ENCODE data around the gene ZMPSTE24.
"Not testable (repeated sequence)": the region's sequence is repeated elsewhere in the genome, so short reads cannot be mapped to it uniquely, and the experiment has no call there.

ZMPSTE24 gene

DNA sequence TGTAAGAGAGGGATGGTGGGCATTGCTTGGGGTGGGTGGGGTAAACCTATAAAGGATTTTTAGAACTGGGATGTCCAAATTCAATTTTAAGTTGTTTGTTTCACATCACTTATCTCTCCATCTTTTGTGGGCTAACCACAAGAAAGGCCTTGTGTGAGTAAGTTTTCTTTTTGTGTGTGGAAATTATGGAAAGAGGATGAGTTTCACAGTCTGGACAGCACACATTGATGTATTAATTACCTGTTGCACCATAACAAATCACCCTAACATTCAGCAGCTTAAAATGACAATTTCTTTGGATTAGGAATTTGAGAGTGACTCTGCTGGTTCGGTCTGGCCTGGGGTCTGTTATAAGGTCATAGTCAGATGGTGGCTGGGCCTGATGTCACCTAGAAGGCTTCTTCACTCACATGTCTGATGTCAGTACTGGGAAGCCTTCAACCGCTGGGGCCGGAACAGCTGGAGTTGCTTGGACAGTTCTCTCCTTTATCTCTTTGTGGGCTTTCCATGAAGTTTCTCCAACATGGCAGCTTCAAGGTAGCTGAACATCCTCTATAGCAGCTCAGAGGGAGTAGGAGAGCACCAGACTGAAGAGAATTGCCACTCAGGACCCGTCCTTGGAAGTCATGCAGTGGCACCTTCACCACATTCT, 61.1 kb downstream of the ZMPSTE24 start:
- Histone ChIP-seq H3K27me3 (ENCODE audit: insufficient read depth, poor library complexity, severe bottlenecking) (peaks cover 24% of the 10 kb centered on the region), H3K4me3 (ENCODE audit: severe bottlenecking) (no peak overlapping the region), H3K27ac (ENCODE audit: poor library complexity, severe bottlenecking) (no peak overlapping the region), H3K9me3 (ENCODE audit: severe bottlenecking) (no peaks in the 10 kb centered on the region), H3K36me3 (ENCODE audit: low read depth) (no peaks in the 10 kb centered on the region), H3K4me1 (ENCODE audit: insufficient read depth, poor library complexity, severe bottlenecking) (no peaks in the 10 kb centered on the region)
- DNase-seq (ENCODE audit: low spot score) (no peak), ATAC-seq (ENCODE audit: low read depth) (no peak)
- TF ChIP-seq, protein P1, sequence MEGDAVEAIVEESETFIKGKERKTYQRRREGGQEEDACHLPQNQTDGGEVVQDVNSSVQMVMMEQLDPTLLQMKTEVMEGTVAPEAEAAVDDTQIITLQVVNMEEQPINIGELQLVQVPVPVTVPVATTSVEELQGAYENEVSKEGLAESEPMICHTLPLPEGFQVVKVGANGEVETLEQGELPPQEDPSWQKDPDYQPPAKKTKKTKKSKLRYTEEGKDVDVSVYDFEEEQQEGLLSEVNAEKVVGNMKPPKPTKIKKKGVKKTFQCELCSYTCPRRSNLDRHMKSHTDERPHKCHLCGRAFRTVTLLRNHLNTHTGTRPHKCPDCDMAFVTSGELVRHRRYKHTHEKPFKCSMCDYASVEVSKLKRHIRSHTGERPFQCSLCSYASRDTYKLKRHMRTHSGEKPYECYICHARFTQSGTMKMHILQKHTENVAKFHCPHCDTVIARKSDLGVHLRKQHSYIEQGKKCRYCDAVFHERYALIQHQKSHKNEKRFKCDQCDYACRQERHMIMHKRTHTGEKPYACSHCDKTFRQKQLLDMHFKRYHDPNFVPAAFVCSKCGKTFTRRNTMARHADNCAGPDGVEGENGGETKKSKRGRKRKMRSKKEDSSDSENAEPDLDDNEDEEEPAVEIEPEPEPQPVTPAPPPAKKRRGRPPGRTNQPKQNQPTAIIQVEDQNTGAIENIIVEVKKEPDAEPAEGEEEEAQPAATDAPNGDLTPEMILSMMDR (IDR thresholded peaks at IDR 0.05; ENCODE audit: poor library complexity, severe bottlenecking): no peak

DNA sequence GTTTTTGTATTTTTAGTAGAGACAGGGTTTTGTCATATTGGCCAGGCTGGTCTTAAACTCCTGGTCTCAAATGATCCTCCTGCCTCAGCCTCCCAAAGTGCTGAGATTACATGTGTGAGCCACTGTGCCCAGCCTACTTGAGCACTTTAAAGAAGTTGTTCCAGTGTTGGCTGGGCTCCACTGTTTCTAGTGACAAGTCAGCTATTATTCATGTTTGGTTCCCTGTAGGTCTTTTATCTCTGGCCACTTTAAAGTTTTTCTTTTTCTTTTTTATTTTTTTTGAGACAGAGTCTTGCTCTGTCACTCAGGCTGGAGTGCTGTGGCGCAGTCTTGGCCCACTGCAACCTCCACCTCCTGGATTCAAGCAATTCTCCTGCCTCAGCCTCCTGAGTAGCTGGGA, 73.4 kb downstream of the ZMPSTE24 start:
- not testable (repeated sequence) for H3K27ac ChIP-seq (ENCODE audit: poor library complexity, severe bottlenecking); H3K9me3 ChIP-seq (ENCODE audit: severe bottlenecking); ATAC-seq (ENCODE audit: low read depth); H3K27me3 ChIP-seq (ENCODE audit: insufficient read depth, poor library complexity, severe bottlenecking); H3K4me1 ChIP-seq (ENCODE audit: insufficient read depth, poor library complexity, severe bottlenecking); H3K4me3 ChIP-seq (ENCODE audit: severe bottlenecking); H3K36me3 ChIP-seq (ENCODE audit: low read depth); DNase-seq (ENCODE audit: low spot score)

DNA sequence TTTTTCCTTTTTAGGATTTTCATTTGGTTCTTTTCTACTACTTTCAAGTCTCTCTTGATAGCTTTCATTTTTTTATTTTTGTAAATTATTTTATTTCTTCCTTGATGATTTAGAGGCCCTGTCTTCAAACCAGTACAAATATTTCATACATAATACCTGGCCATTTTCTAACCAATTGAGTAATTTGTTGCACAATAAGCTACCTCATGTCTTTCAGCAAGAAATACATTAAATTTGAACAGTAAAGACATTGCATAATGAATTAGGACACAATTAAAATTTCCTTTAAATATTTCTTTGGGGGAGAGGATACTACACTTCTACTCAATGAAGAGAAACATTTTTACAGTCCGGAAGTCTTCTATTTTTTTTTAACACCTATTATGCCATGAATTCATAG, 74.7 kb downstream of the ZMPSTE24 start:
- H3K4me1 ChIP-seq (ENCODE audit: insufficient read depth, poor library complexity, severe bottlenecking): no peaks in the 10 kb centered on the region
- H3K9me3 ChIP-seq (ENCODE audit: severe bottlenecking): peaks cover 7% of the 10 kb centered on the region
- H3K36me3 ChIP-seq (ENCODE audit: low read depth): no peaks in the 10 kb centered on the region
- no peak overlapping the region for H3K4me3 ChIP-seq (ENCODE audit: severe bottlenecking)
- TF ChIP-seq, protein P1 (IDR thresholded peaks at IDR 0.05; ENCODE audit: poor library complexity, severe bottlenecking): no peak
- ATAC-seq (ENCODE audit: low read depth): no peak
- H3K27ac ChIP-seq (ENCODE audit: poor library complexity, severe bottlenecking): no peak overlapping the region
- no peaks in the 10 kb centered on the region for H3K27me3 ChIP-seq (ENCODE audit: insufficient read depth, poor library complexity, severe bottlenecking)
- no peak for DNase-seq (ENCODE audit: low spot score)

DNA sequence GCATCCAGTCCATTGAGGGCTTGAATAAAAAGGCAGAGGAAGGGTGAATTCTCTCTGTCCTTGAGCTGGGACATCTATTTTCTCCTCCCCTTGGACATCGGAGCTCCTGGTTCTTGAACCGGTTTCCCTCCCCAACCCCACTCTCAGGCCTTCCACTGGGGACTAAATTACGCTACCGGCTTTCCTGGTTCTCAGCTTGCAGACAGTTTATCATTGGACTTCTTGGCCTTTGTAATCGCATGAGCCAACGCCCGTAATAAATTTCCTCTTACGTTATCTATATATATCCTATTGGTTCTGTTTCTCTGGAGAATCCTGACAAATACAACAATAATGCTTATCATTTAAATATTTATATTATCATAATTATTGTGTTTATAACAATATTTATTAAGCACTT, 79.4 kb downstream of the ZMPSTE24 start:
- Histone ChIP-seq H3K4me3 (ENCODE audit: severe bottlenecking) (no peak overlapping the region), H3K27me3 (ENCODE audit: insufficient read depth, poor library complexity, severe bottlenecking) (no peaks in the 10 kb centered on the region), H3K36me3 (ENCODE audit: low read depth) (no peaks in the 10 kb centered on the region), H3K4me1 (ENCODE audit: insufficient read depth, poor library complexity, severe bottlenecking) (no peaks in the 10 kb centered on the region), H3K27ac (ENCODE audit: poor library complexity, severe bottlenecking) (no peak overlapping the region), H3K9me3 (ENCODE audit: severe bottlenecking) (no peaks in the 10 kb centered on the region)
- ATAC-seq (ENCODE audit: low read depth) (no peak), DNase-seq (ENCODE audit: low spot score) (no peak)
- TF ChIP-seq, protein P1 (IDR thresholded peaks at IDR 0.05; ENCODE audit: poor library complexity, severe bottlenecking): no peak

DNA sequence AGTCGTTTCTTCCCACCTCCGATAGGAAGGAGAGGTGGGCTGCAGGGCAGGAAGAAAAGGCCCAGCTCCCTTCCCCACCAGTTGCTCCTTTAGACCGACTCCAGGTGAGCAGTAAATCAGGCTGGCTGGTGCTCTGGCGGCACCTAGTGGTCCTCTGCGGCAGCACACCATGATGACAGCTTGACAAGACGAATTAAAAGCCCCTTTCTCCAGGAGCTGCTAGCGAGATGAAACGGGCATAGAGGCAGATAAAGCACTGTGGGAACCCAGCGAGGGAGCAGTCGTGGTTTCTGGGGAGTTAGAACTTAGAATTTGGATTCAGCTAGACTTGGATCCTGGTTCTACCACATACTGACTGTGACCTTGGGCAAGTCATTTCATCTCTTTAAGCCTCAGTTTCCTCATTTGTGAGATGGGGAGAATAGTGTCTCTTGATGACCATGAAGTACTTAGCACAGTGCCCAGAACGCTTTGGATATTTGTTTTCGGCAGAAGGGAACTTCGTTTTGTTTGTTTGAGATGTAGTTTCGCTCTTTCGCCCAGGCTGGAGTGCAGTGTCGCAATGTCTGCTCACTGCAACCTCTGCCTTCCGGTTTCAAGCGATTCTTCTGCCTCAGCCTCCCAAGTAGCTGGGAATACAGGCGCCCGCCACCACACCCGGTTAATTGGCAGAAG, 80.8 kb downstream of the ZMPSTE24 start:
- no peak overlapping the region for H3K27ac ChIP-seq (ENCODE audit: poor library complexity, severe bottlenecking)
- H3K36me3 ChIP-seq (ENCODE audit: low read depth): no peaks in the 10 kb centered on the region
- H3K9me3 ChIP-seq (ENCODE audit: severe bottlenecking): no peaks in the 10 kb centered on the region
- no peak for DNase-seq (ENCODE audit: low spot score)
- ATAC-seq (ENCODE audit: low read depth): peak; percentile 82
- TF ChIP-seq, protein P1 (IDR thresholded peaks at IDR 0.05; ENCODE audit: poor library complexity, severe bottlenecking): peak; percentile 98
- H3K4me3 ChIP-seq (ENCODE audit: severe bottlenecking): no peak overlapping the region
- no peaks in the 10 kb centered on the region for H3K4me1 ChIP-seq (ENCODE audit: insufficient read depth, poor library complexity, severe bottlenecking)
- H3K27me3 ChIP-seq (ENCODE audit: insufficient read depth, poor library complexity, severe bottlenecking): no peaks in the 10 kb centered on the region
